Neural cell (in vitro differentiated cells): ENCODE data around the gene CSH2. TPM values are rescaled to one million over a fixed set of nuclear protein-coding genes. Genes with fewer than 3 reads are reported as not detected.

Experiments used
- H2AFZ ChIP-seq: fragments of 200-600, 300-800 bp; sonication (generic), shearing (Covaris generic); 2 replicates; pipeline ENCODE4 v1.6.0; 2014; ENCODE audit warnings: low read depth, mild to moderate bottlenecking, antibody characterized with exemption, low read length, moderate library complexity
- H3F3A ChIP-seq: fragments of 200-600 bp; shearing (Covaris generic); 2 replicates; pipeline ENCODE4 v1.6.1; 2016; ENCODE audit warnings: mild to moderate bottlenecking, moderate library complexity, mixed read lengths, antibody characterized with exemption, low read length; ENCODE audit not compliant: insufficient read depth, poor library complexity, severe bottlenecking
- H3K27ac ChIP-seq: fragments of 200-600, 300-800 bp; sonication (generic), shearing (Covaris generic); 2 replicates; pipeline ENCODE4 v1.5.1; 2014; ENCODE audit warnings: mild to moderate bottlenecking, low read length, moderate library complexity
- H3K27me3 ChIP-seq: fragments of 300-800, 200-600 bp; sonication (generic), shearing (Covaris generic); 2 replicates; pipeline ENCODE4 v1.6.0; 2014; ENCODE audit warnings: mild to moderate bottlenecking, low read depth, low read length, moderate library complexity; ENCODE audit not compliant: insufficient read depth
- H3K36me3 ChIP-seq: fragments of 300-800, 200-600 bp; sonication (generic), shearing (Covaris generic); 2 replicates; pipeline ENCODE4 v1.5.1; 2014; ENCODE audit warnings: mild to moderate bottlenecking, antibody characterized with exemption, low read length, moderate library complexity; ENCODE audit not compliant: insufficient read depth
- H3K4me2 ChIP-seq: fragments of 300-800, 200-600 bp; sonication (generic), shearing (Covaris generic); 2 replicates; pipeline ENCODE4 v1.6.0; 2014; ENCODE audit warnings: mild to moderate bottlenecking, low read length
- H3K4me3 ChIP-seq: fragments of 300-800, 200-600 bp; sonication (generic), shearing (Covaris generic); 2 replicates; pipeline ENCODE4 v1.5.1; 2014; ENCODE audit warnings: mild to moderate bottlenecking, low read length, moderate library complexity
- H3K79me2 ChIP-seq: fragments of 200-600 bp; shearing (Covaris generic); replicated peaks from 2 replicates; pipeline ENCODE4 v1.6.0; 2014; ENCODE audit warnings: mild to moderate bottlenecking, low read length, moderate library complexity; ENCODE audit not compliant: insufficient read depth
- H3K9ac ChIP-seq: fragments of 300-800, 200-600 bp; sonication (generic), shearing (Covaris generic); 2 replicates; pipeline ENCODE4 v1.6.1; 2016; ENCODE audit warnings: mild to moderate bottlenecking, low read length, mixed read lengths
- H3K9me2 ChIP-seq: fragments of 200-600 bp; shearing (Covaris generic); 2 replicates; pipeline ENCODE4 v1.6.1; 2016; ENCODE audit warnings: mild to moderate bottlenecking, low read length, mixed read lengths; ENCODE audit not compliant: insufficient read depth
- H3K9me3 ChIP-seq: fragments of 200-600, 300-800 bp; sonication (generic), shearing (Covaris generic); 2 replicates; pipeline ENCODE4 v1.6.1; 2016; ENCODE audit warnings: mild to moderate bottlenecking, mixed run types, low read length, moderate library complexity, mixed read lengths
- H4K20me1 ChIP-seq: fragments of 200-600 bp; shearing (Covaris generic); 2 replicates; pipeline ENCODE4 v1.6.1; 2016; ENCODE audit warnings: mild to moderate bottlenecking, mixed run types; ENCODE audit not compliant: insufficient read depth
- CTCF ChIP-seq: fragments of 450-650 bp; IDR thresholded peaks from 2 replicates; pipeline ENCODE4 v1.5.1; 2014; ENCODE audit warnings: antibody characterized with exemption, mild to moderate bottlenecking, moderate library complexity; ENCODE audit not compliant: poor library complexity, severe bottlenecking
- EP300 ChIP-seq: fragments of 450-650 bp; conservative IDR thresholded peaks from 2 replicates; pipeline ENCODE4 v1.6.1; 2014; ENCODE audit warnings: antibody characterized with exemption, mild to moderate bottlenecking, moderate library complexity; ENCODE audit not compliant: poor library complexity, severe bottlenecking
- EZH2 ChIP-seq: fragments of 200-600, 300-800 bp; shearing (Covaris generic), sonication (generic); IDR thresholded peaks from 2 replicates; pipeline ENCODE4 v1.6.1; 2014; ENCODE audit warnings: antibody characterized with exemption, low read length, borderline replicate concordance, mild to moderate bottlenecking; ENCODE audit not compliant: insufficient read depth, poor library complexity, severe bottlenecking
- MXI1 ChIP-seq: fragments of 450-650 bp; conservative IDR thresholded peaks from 2 replicates; pipeline ENCODE4 v1.6.1; 2014; ENCODE audit warnings: antibody characterized with exemption, mild to moderate bottlenecking; ENCODE audit not compliant: poor library complexity, severe bottlenecking
- POLR2AphosphoS5 ChIP-seq: IDR thresholded peaks from 2 replicates; pipeline ENCODE4 v1.6.1; 2012
- RAD21 ChIP-seq: fragments of 450-650 bp; conservative IDR thresholded peaks from 2 replicates; pipeline ENCODE4 v1.6.1; 2014; ENCODE audit warnings: antibody characterized with exemption, mild to moderate bottlenecking, moderate library complexity
- REST ChIP-seq: IDR thresholded peaks from 2 replicates; pipeline ENCODE4 v1.6.1; 2012; ENCODE audit warnings: borderline replicate concordance
- SMC3 ChIP-seq: fragments of 450-650 bp; conservative IDR thresholded peaks from 2 replicates; pipeline ENCODE4 v1.6.1; 2014; ENCODE audit warnings: antibody characterized with exemption, mild to moderate bottlenecking, moderate library complexity; ENCODE audit not compliant: poor library complexity
- TAF1 ChIP-seq: IDR thresholded peaks from 2 replicates; pipeline ENCODE4 v1.6.1; 2012; ENCODE audit warnings: low read depth
- polyA plus RNA-seq: library from polyadenylated mRNA; depleted of rRNA; stranded (reverse); fragments of >200 nt; gene quantifications from 2 replicates; pipeline ENCODE4 v1.2.3, GENCODE V29; 2014

The CSH2 gene
- polyA plus RNA-seq, 1 donor from 2014 or later, result not detected

DNA sequence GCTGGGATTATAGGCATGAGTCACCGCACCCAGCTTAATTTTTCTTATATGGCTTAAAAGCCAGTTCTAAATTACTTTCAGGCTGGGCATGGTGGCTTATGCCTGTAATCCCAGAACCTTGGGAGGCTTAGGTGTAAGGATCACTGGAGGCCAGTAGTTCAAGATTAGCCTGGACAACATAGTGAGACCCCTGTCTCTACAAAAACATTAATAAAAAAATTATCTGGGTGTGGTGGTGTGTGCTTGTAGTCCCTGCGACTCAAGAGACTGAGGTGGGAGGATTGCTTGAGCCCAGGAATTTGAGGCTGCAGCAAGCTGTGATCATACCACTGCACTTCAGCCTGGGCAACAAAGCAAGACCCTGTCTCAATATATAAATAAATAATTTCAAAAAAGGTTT lies 20.2 kb downstream of the CSH2 start:
- no peaks in the 10 kb centered on the region for H3K9me2 ChIP-seq
- no peak overlapping the region for H3K9ac ChIP-seq
- H3K4me2 ChIP-seq, result no peak overlapping the region
- no peaks in the 10 kb centered on the region for H3K79me2 ChIP-seq
- no peaks in the 10 kb centered on the region for H3K27me3 ChIP-seq
- H3K27ac ChIP-seq, result no peak overlapping the region
- no peak overlapping the region for H2AFZ ChIP-seq
- no peaks in the 10 kb centered on the region for H3K9me3 ChIP-seq
- no peak overlapping the region for H3K4me3 ChIP-seq
- no peaks in the 10 kb centered on the region for H4K20me1 ChIP-seq
- no peaks in the 10 kb centered on the region for H3K36me3 ChIP-seq
- H3F3A ChIP-seq, result no peaks in the 10 kb centered on the region
- TF ChIP-seq EP300 (no peak), CTCF (no peak), REST (no peak), SMC3 (no peak), POLR2AphosphoS5 (no peak), TAF1 (no peak), EZH2 (no peak), MXI1 (no peak), RAD21 (no peak)

GRCh38 chr17:63850401-63850800 lies 23.1 kb downstream of the CSH2 start:
- Histone ChIP-seq H3K9ac (no peak overlapping the region), H3K36me3 (no peaks in the 10 kb centered on the region), H3K4me2 (no peak overlapping the region), H3K27me3 (no peaks in the 10 kb centered on the region), H3K9me2 (no peaks in the 10 kb centered on the region), H3K4me3 (no peak overlapping the region), H3F3A (no peaks in the 10 kb centered on the region), H3K79me2 (no peaks in the 10 kb centered on the region), H3K9me3 (no peaks in the 10 kb centered on the region), H2AFZ (no peak overlapping the region), H3K27ac (no peak overlapping the region), H4K20me1 (no peaks in the 10 kb centered on the region)
- TF ChIP-seq RAD21, result no peak
- TF ChIP-seq REST, result no peak
- no peak for TF ChIP-seq EP300
- TF ChIP-seq MXI1, result no peak
- no peak for TF ChIP-seq TAF1
- TF ChIP-seq CTCF, result no peak
